A549 (cell line): ENCODE measurements around the gene RNF186.

Experiments
- BHLHE40 ChIP-seq: IDR thresholded peaks from 2 replicates; pipeline ENCODE4 v1.6.1; 2012; ENCODE audit warnings: low read depth, low read length, inconsistent platforms
- CHD2 ChIP-seq: fragments of 150-350 bp; IDR thresholded peaks from 2 replicates; pipeline ENCODE4 v1.6.1; 2014; ENCODE audit warnings: low read length; ENCODE audit not compliant: partially characterized antibody
- CTCF ChIP-seq: fragments of >200 bp; sonication (Bioruptor Twin); formaldehyde crosslinking; IDR thresholded peaks from 3 replicates; pipeline ENCODE4 v1.5.1; 2016
- FOXS1 ChIP-seq: fragments of 250-450 bp; sonication (Bioruptor Pico); IDR thresholded peaks from 2 replicates; pipeline ENCODE4 v1.5.0; 2020; ENCODE audit warnings: mild to moderate bottlenecking, moderate library complexity
- MAX ChIP-seq: IDR thresholded peaks from 2 replicates; pipeline ENCODE4 v1.6.1; 2012
- MYC ChIP-seq: IDR thresholded peaks from 2 replicates; pipeline ENCODE4 v1.6.1; 2012; ENCODE audit warnings: mild to moderate bottlenecking, inconsistent platforms, low read length, improper control_type of control experiment, borderline replicate concordance
- POLR2A ChIP-seq: IDR thresholded peaks from 2 replicates; pipeline ENCODE4 v1.6.1; 2012; ENCODE audit warnings: mild to moderate bottlenecking, low read length
- RAD21 ChIP-seq, 2 experiments: fragments of >200 bp in 1 of 2; sonication (Bioruptor Twin) in 1 of 2; formaldehyde crosslinking in 1 of 2; IDR thresholded peaks in 1 of 2; conservative IDR thresholded peaks in 1 of 2; 2 replicates in 1 of 2; 3 replicates in 1 of 2; pipeline ENCODE4 v1.6.1; 2012 to 2018; ENCODE audit warnings: inconsistent platforms in 1 of 2
- RFX5 ChIP-seq: fragments of 450-650 bp; IDR thresholded peaks from 2 replicates; pipeline ENCODE4 v1.7.1; 2014; ENCODE audit warnings: antibody characterized with exemption, mild to moderate bottlenecking, moderate library complexity
- ZSCAN20 ChIP-seq: fragments of 250-450 bp; sonication (Bioruptor Pico); IDR thresholded peaks from 2 replicates; pipeline ENCODE4 v1.8.0; 2022; ENCODE audit warnings: mild to moderate bottlenecking, moderate library complexity
- TF ChIP-seq, protein P1 (sequence below): fragments of >200 bp; sonication (Bioruptor Twin); formaldehyde crosslinking; IDR thresholded peaks from 3 replicates; pipeline ENCODE4 v1.6.1; 2016
- TF ChIP-seq, protein P2 (sequence below): fragments of 250-450 bp; sonication (Bioruptor Pico); IDR thresholded peaks from 2 replicates; pipeline ENCODE4 v1.5.0; 2020; ENCODE audit warnings: low read depth, mild to moderate bottlenecking, moderate library complexity
- TF ChIP-seq, protein P3 (sequence below): fragments of 200-600 bp; sonication (generic); IDR thresholded peaks from 2 replicates; pipeline ENCODE4 v1.6.1; 2016; ENCODE audit warnings: antibody characterized with exemption, mild to moderate bottlenecking, moderate library complexity

GRCh38 chr1:19800076-19800804, 14.8 kb downstream of the RNF186 start:
- TF ChIP-seq CTCF (no peak), MYC (no peak), RAD21 (conservative IDR thresholded peaks at IDR 0.05 in 1 of 2, IDR thresholded peaks at IDR 0.05 in 1 of 2) (no peak), FOXS1 (CRISPR knock-in tag) (no peak), POLR2A (no peak), BHLHE40 (no peak), RFX5 (no peak), CHD2 (no peak), MAX (peak; percentile 46; the same call in 1 of the 2 replicates), ZSCAN20 (CRISPR knock-in tag) (no peak)
- TF ChIP-seq, protein P1, sequence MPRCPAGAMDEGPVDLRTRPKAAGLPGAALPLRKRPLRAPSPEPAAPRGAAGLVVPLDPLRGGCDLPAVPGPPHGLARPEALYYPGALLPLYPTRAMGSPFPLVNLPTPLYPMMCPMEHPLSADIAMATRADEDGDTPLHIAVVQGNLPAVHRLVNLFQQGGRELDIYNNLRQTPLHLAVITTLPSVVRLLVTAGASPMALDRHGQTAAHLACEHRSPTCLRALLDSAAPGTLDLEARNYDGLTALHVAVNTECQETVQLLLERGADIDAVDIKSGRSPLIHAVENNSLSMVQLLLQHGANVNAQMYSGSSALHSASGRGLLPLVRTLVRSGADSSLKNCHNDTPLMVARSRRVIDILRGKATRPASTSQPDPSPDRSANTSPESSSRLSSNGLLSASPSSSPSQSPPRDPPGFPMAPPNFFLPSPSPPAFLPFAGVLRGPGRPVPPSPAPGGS: no peak
- TF ChIP-seq, protein P2, sequence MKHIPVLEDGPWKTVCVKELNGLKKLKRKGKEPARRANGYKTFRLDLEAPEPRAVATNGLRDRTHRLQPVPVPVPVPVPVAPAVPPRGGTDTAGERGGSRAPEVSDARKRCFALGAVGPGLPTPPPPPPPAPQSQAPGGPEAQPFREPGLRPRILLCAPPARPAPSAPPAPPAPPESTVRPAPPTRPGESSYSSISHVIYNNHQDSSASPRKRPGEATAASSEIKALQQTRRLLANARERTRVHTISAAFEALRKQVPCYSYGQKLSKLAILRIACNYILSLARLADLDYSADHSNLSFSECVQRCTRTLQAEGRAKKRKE: no peak
- TF ChIP-seq, protein P3, sequence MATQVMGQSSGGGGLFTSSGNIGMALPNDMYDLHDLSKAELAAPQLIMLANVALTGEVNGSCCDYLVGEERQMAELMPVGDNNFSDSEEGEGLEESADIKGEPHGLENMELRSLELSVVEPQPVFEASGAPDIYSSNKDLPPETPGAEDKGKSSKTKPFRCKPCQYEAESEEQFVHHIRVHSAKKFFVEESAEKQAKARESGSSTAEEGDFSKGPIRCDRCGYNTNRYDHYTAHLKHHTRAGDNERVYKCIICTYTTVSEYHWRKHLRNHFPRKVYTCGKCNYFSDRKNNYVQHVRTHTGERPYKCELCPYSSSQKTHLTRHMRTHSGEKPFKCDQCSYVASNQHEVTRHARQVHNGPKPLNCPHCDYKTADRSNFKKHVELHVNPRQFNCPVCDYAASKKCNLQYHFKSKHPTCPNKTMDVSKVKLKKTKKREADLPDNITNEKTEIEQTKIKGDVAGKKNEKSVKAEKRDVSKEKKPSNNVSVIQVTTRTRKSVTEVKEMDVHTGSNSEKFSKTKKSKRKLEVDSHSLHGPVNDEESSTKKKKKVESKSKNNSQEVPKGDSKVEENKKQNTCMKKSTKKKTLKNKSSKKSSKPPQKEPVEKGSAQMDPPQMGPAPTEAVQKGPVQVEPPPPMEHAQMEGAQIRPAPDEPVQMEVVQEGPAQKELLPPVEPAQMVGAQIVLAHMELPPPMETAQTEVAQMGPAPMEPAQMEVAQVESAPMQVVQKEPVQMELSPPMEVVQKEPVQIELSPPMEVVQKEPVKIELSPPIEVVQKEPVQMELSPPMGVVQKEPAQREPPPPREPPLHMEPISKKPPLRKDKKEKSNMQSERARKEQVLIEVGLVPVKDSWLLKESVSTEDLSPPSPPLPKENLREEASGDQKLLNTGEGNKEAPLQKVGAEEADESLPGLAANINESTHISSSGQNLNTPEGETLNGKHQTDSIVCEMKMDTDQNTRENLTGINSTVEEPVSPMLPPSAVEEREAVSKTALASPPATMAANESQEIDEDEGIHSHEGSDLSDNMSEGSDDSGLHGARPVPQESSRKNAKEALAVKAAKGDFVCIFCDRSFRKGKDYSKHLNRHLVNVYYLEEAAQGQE: no peak
